GM21723 (cell line): ENCODE measurements around the gene C13orf42.

Source experiments
- ATAC-seq: cut with Tn5 transposase; IDR thresholded peaks from one replicate; pipeline ENCODE4 v1.9.1; 2021; ENCODE audit warnings: mild to moderate bottlenecking, moderate library complexity; ENCODE audit not compliant: unreplicated experiment

Gene C13orf42

GRCh38 chr13:51067210-51067701 is 43.8 kb downstream of the C13orf42 start:
- no peak for ATAC-seq

DNA sequence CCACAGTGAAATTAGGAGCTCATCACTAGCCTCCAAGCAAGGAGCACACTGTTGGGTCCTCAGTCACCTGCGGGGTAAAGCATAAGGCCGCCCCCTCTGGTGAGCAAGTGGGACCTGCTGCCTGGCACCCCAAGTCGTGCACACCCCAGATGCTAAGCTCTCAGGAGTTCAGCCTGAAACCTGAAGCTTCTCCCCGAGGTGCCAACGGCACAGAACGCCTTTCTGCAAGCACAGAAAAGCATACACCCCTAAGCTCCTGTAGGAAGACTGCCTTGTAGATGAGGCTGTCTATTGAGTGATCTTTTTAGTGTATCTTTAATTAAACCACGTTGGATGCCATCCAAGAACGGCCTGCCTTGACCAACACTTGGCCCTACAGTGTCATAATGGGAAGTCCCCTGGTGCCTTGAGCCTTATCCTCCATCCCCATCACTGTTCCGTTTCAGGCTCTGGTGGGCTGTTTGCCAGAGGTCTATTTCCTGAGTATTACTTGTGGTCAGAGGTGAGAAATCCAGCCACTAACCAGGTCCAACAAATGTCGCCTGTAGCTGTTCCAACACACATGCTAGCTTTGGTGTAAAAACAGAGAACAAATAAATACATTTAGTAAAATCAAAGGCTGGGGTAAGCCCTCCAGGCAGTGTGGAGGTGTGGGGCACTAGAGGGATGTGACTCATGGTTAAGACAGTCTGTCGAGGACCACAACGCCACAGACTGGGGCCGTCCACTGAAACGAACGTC is 44.8 kb downstream of the C13orf42 start:
- ATAC-seq = no peak

GRCh38 chr13:51065372-51066090 is 45.5 kb downstream of the C13orf42 start:
- no peak for ATAC-seq

DNA sequence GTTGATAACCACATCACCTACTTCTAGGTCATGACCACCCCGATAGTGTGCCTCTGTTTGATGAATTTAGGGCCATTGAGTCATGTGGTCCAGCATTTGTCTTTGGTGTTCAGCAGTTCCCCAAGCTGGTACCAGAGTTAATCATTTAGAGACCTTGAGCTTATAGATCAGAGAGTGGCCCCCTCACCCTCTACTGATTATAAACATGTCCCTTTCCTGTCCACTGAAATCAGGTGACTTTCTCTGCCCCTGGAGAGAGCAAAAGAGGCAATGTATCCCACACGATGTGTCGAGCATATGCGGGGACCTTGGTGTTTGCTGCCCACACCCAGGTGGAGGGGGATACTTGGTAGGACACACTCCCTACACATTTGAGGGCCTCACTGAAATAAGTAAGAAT is 46.3 kb downstream of the C13orf42 start:
- ATAC-seq = no peak

GRCh38 chr13:51063909-51064308 is 47.2 kb downstream of the C13orf42 start:
- ATAC-seq = no peak

GRCh38 chr13:51058461-51059167 is 52.5 kb downstream of the C13orf42 start:
- no peak for ATAC-seq

GRCh38 chr13:51057906-51058305 is 53.2 kb downstream of the C13orf42 start:
- ATAC-seq = no peak

DNA sequence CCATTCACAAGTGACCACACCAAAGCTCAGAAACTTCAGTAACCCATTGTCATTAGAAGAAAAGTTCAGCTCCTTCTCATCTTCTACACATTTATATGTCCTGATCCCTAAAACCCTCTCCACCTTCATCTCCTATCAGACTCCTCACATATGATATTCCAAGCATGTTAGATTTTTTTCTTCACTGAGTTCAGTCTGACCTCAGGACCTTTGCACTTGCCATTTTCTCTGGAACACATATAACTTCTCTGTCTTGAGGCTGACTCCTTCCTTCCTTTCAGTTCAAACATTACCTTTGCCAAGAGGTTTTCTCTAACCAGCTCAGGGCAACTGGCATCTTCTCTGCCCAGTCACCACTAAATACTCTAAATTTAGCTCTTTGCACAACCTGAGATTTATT is 54.1 kb downstream of the C13orf42 start:
- no peak for ATAC-seq

- ATAC-seq = no peak
Measured at GRCh38 chr13:51052581-51052980, 58.5 kb downstream of the C13orf42 start.

- no peak for ATAC-seq
Measured at GRCh38 chr13:51050021-51050830, 60.8 kb downstream of the C13orf42 start.

- ATAC-seq = no peak
Measured at GRCh38 chr13:51048616-51049015, 62.5 kb downstream of the C13orf42 start.

- no peak for ATAC-seq
Measured at GRCh38 chr13:51048166-51048461, 63.0 kb downstream of the C13orf42 start.

- ATAC-seq = no peak
Measured at GRCh38 chr13:51047434-51048165, 63.5 kb downstream of the C13orf42 start.

- no peak for ATAC-seq
Measured at GRCh38 chr13:51045451-51045850, 65.6 kb downstream of the C13orf42 start.

DNA sequence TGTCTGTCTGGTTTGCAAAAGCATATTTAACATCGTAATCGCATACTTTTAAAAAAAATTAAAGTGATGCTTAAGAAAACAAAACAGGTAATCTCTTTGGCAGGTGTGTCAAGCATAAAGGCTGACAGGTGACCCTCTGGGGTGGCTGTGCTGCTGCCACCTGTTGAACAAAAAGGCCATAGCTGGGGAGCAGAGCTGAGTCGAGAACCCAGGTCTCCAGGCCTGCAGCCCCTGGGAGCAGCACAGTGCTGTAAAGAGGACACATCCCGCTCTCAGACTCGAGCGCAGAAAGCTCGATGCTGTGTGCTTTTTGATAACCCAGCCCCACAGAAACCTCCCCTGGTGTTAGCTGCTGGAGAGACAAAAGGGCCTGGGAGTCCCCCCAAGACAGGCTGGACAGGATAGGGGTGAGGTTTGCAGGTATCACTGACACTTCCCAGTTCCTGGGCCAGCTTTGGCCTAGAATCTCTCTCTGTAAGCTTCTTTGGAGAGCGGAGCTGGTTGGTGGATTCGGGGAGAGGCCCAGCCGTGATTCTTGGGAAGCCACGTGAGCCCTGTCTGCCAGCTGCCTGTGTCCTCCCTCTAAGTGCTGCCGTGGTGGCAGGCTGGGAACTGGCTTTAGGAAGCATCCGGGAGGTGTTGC is 66.9 kb downstream of the C13orf42 start:
- ATAC-seq = no peak

DNA sequence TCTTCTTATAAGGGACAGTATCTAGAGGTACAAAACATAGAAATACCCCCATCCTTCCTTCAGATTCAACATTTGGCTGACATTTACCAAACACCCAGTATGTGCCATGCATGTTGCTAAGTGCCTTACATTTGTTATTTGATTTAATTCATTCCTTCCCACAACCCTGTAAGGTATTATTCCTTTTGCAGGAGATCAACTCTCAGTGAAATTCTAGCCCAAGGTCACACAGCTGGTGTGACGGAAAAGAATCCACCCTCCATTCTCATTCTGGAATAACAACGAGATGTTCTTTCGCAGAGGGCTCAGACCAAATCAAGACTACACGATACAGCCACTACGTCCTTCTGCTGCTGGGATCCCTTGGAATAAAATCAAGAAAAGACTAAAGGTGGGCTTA is 67.8 kb downstream of the C13orf42 start:
- ATAC-seq = no peak

DNA sequence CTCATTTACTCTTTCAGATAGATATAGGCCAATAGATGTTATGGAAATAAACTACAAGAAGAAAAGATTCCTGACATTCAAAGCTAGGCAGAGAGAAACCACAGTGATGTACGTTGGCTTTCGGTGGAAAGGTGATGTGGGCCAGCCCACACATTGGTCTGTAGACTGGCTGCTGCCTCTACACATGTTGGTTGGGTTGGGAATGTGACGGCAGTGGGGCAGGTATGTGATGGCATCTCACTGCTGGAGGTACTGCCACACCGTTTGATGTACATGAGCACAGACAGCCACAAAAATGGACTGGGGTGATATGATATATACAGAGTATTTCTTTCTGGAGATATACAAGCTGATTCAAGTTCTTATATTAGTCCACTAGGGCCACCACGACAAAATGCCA is 69.4 kb downstream of the C13orf42 start:
- ATAC-seq = no peak

DNA sequence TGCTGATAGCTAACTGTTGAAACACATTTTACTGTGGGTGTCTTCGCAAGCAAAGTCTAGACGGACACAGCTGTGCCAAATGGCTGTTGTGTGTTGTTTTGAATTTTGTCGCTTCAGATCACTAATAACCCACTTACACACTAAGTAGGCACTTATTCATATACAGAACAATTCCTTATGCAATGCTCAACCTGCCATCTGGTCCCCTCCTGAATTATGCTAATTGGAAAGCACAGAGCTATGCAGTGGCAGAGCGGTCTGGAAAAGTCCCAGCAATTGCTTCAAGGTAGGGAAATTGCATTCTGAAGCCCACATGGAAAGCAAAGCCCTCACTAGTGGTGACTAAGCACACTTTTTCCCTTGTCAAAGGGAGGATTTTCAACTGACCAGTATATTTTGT is 69.9 kb downstream of the C13orf42 start:
- no peak for ATAC-seq

DNA sequence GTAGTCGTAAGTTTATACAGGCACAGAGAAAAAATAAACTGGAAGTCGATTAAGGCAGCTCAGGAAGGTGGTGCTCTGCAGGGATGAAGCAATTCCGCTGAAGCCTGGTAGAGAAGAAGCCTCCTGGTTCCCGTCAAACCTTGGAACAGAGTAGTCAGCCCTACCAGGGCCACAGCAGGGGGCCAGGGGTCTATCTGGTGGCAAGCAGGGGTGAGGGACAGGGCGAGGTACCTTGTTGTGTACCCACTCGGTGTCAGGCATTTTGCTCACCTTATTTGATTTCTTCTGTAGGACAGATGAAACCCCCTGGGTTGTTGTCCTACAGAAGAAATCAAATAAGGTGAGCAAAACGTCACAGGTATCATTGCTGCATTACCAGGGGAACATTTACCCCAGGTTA is 70.6 kb downstream of the C13orf42 start:
- ATAC-seq = no peak

DNA sequence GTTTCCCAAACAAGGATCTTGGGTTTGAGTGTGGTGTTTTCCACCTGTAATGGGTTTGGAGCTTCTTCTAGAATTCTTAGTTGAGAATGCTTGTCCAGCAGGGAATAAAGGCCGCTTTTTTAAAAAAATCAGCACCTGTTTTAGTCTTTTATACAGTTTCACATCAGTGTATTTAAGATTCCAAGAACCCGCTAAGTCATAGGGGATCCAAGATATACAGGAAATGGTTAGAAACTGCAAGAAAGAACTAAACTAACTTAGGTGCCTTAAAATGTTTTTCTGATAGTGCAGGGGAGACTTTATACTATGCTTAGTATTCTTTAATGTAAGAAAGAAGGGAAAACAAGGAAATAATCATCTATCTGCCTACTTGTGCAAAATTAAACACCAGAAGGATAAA is 74.7 kb downstream of the C13orf42 start:
- no peak for ATAC-seq
